Measurements from ENCODE around the gene EVA1C. TPM values are rescaled to one million over a fixed set of nuclear protein-coding genes. Genes with fewer than 3 reads are reported as not detected.

The EVA1C gene
- total and polyA plus RNA-seq, 2 donors (not counting 1 experiment from before 2014, with no cell fraction given) = 0.84 to 1.6 TPM

DNA sequence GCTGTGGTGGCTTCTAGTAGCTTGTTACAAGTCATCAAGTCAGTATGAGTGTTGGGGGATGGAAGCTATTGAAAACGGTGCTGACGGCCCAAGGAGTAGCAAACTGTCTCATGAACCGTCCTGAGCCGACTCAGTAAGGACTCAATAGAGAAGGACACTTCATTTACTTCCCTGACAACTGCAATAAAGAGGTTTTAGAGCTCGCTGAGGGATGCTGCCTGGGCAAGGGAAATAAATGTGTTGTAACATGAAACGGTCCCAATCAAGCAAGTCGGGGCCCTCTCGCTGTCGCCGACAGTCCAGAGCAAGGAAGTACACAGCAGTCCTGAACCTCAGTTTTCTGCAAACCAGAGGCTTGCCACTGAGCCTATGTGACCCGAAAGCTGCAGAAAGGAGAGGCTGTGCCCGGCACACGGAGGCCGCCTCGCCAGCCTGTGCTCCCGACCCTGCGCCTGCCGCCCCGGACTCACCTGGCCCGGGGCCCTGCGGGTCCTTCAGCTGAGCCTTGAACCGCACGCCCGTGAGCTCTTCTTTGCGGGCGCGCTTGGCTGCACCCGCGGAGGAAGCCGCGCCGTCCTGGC lies 20.1 kb upstream of the EVA1C start:
- ATAC-seq (ENCODE audit: low read depth) = no peak
- DNase-seq = no peak
- intact Hi-C loops (cut with micrococcal nuclease) = loop anchor here (2.0 to 10.0 kb wide), 6 partner anchors 334 to 1522 kb away; partner anchors contain the start of genes ATP5PO, SCAF4, SOD1 and TMEM50B
- H3K4me1 Mint-ChIP-seq = peaks cover 39% of the 10 kb centered on the region
- Histone ChIP-seq H3K9ac (ENCODE audit: low read length) (peak overlapping the region; percentile 91), H3K4me2 (replicated peaks; ENCODE audit: low read depth, low read length, poor library complexity, severe bottlenecking) (peak overlapping the region; percentile 87), H2AFZ (ENCODE audit: insufficient read depth, low read depth, low read length, poor library complexity, severe bottlenecking) (peak overlapping the region; percentile 97), H3K36me3 (replicated peaks in 1 of 2; ENCODE audit: control extremely low read depth in 1 of 2, control insufficient read depth in 1 of 2, extremely low read depth in 1 of 2, insufficient read depth in 2 of 2, low read length in 1 of 2) (peaks cover 1 to 15% of the 10 kb centered on the region in 2 experiments), H3K9me3 (ENCODE audit: control extremely low read depth in 1 of 3, control insufficient read depth in 2 of 3, insufficient read depth in 1 of 3, low read length in 2 of 3) (peaks cover 0 to 8% (median 0%) of the 10 kb centered on the region in 3 donors), H3K79me2 (ENCODE audit: control insufficient read depth, insufficient read depth, low read length) (peaks cover 58% of the 10 kb centered on the region), H3K27me3 (replicated peaks in 1 of 4; ENCODE audit: control extremely low read depth in 1 of 4, control insufficient read depth in 3 of 4, insufficient read depth in 4 of 4, low read length in 3 of 4) (peaks cover 0 to 5% (median 2%) of the 10 kb centered on the region in 4 experiments), H3K27ac (ENCODE audit: low read length in 2 of 2) (peak overlapping the region in 1 of 2 donors; percentile 8), H3K4me3 (ENCODE audit: control extremely low read depth in 1 of 5, extremely low read depth in 1 of 5, insufficient read depth in 1 of 5, low read depth in 2 of 5, low read length in 4 of 5) (peak overlapping the region; percentile 17 to 99 (median 95)), H3K4me1 (ENCODE audit: control insufficient read depth in 2 of 2, insufficient read depth in 2 of 2, low read length in 2 of 2) (peaks cover 18 to 24% of the 10 kb centered on the region in 2 donors), H4K20me1 (ENCODE audit: control insufficient read depth, insufficient read depth, low read length, poor library complexity, severe bottlenecking) (peaks cover 31% of the 10 kb centered on the region)
- peak overlapping the region; percentile 92 for H3K4me3 Mint-ChIP-seq
- TF ChIP-seq EZH2 (IDR thresholded peaks at IDR 0.05; ENCODE audit: borderline replicate concordance, insufficient read depth, low read depth, low read length, poor library complexity, severe bottlenecking) = no peak
- TF ChIP-seq, protein P1, sequence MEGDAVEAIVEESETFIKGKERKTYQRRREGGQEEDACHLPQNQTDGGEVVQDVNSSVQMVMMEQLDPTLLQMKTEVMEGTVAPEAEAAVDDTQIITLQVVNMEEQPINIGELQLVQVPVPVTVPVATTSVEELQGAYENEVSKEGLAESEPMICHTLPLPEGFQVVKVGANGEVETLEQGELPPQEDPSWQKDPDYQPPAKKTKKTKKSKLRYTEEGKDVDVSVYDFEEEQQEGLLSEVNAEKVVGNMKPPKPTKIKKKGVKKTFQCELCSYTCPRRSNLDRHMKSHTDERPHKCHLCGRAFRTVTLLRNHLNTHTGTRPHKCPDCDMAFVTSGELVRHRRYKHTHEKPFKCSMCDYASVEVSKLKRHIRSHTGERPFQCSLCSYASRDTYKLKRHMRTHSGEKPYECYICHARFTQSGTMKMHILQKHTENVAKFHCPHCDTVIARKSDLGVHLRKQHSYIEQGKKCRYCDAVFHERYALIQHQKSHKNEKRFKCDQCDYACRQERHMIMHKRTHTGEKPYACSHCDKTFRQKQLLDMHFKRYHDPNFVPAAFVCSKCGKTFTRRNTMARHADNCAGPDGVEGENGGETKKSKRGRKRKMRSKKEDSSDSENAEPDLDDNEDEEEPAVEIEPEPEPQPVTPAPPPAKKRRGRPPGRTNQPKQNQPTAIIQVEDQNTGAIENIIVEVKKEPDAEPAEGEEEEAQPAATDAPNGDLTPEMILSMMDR (IDR thresholded peaks at IDR 0.05) = no peak
- peaks cover 7% of the 10 kb centered on the region for H3K27me3 Mint-ChIP-seq
- ChIA-PET POLR2A (no interaction called here), CTCF (interaction anchor here (1.1 to 1.5 kb wide), 3 partner anchors 10 to 812 kb away, joined by 3 to 4 read pairs (median 3); no protein-coding TSS in a partner anchor)
- no peaks in the 10 kb centered on the region for H3K9me3 Mint-ChIP-seq (ENCODE audit: insufficient read depth)
- H3K27ac Mint-ChIP-seq = peak overlapping the region; percentile 90
- WGBS (ENCODE audit: insufficient coverage) = under 1% methylated on average over 29 of the region's 32 CpGs
